Smooth muscle cell (in vitro differentiated cells): ENCODE measurements around the gene THSD4. TPM values are rescaled to one million over a fixed set of nuclear protein-coding genes. Genes with fewer than 3 reads are reported as not detected.

Source experiments
- DNase-seq: peaks from one replicate; lab custom pipeline; 2025; ENCODE audit not compliant: unreplicated experiment; lab: John Stamatoyannopoulos, UW
- H2AFZ ChIP-seq: fragments of 200-600 bp; sonication (generic); 2 replicates; pipeline ENCODE4 v1.6.0; 2016; ENCODE audit warnings: antibody characterized with exemption, low read depth, mild to moderate bottlenecking
- H3F3A ChIP-seq: fragments of 200-600 bp; sonication (generic); 2 replicates; pipeline ENCODE4 v1.6.0; 2017; ENCODE audit warnings: antibody characterized with exemption, low read depth
- H3K27ac ChIP-seq: fragments of 200-600 bp; sonication (generic); 2 replicates; pipeline ENCODE4 v1.5.1; 2016; ENCODE audit warnings: low read depth, mild to moderate bottlenecking
- H3K27me3 ChIP-seq: fragments of 200-600 bp; sonication (generic); 2 replicates; pipeline ENCODE4 v1.6.1; 2016; ENCODE audit warnings: low read depth, mild to moderate bottlenecking
- H3K36me3 ChIP-seq: fragments of 200-600 bp; sonication (generic); 2 replicates; pipeline ENCODE4 v1.5.1; 2016; ENCODE audit warnings: low read depth
- H3K4me1 ChIP-seq: fragments of 200-600 bp; sonication (generic); 2 replicates; pipeline ENCODE4 v1.5.1; 2016; ENCODE audit warnings: low read depth
- H3K4me2 ChIP-seq: fragments of 200-600 bp; sonication (generic); 2 replicates; pipeline ENCODE4 v1.6.0; 2016; ENCODE audit warnings: mild to moderate bottlenecking
- H3K4me3 ChIP-seq: fragments of 200-600 bp; sonication (generic); 2 replicates; pipeline ENCODE4 v1.5.1; 2016; ENCODE audit warnings: mild to moderate bottlenecking
- H3K79me2 ChIP-seq: fragments of 200-600 bp; sonication (generic); 2 replicates; pipeline ENCODE4 v1.6.0; 2016; ENCODE audit warnings: low read depth, mild to moderate bottlenecking
- H3K9ac ChIP-seq: fragments of 200-600 bp; sonication (generic); 2 replicates; pipeline ENCODE4 v1.6.0; 2016; ENCODE audit warnings: low read depth
- H3K9me3 ChIP-seq: fragments of 200-600 bp; sonication (generic); replicated peaks from 2 replicates; pipeline ENCODE4 v1.5.1; 2016; ENCODE audit warnings: low read depth
- H4K20me1 ChIP-seq: fragments of 200-600 bp; sonication (generic); 2 replicates; pipeline ENCODE4 v1.6.0; 2016; ENCODE audit warnings: low read depth
- WGBS: methylation state at CpG from one replicate; pipeline ENCODE4 v1.1.7; 2016; ENCODE audit warnings: low lambda C conversion rate; 5-methylcytosine and 5-hydroxymethylcytosine counted together
- polyA plus RNA-seq: library from polyadenylated mRNA; unstranded; fragments of >200 nt; fragmentation: Nextera tagmentation; extraction: Ambion mirVana; gene quantifications from 2 replicates; pipeline ENCODE4 v1.2.1, GENCODE V29; 2016
- total RNA-seq: library from RNA; depleted of rRNA; stranded (reverse); fragments of >200 nt; gene quantifications from 2 replicates; pipeline ENCODE4 v1.2.3, GENCODE V29; 2014
- TF ChIP-seq, protein P1 (sequence below): fragments of 200-600 bp; sonication (generic); IDR thresholded peaks from 2 replicates; pipeline ENCODE4 v1.5.1; 2017; ENCODE audit warnings: borderline replicate concordance, mild to moderate bottlenecking, antibody characterized with exemption; ENCODE audit not compliant: insufficient read depth, poor library complexity, severe bottlenecking

THSD4 gene
- total and polyA plus RNA-seq, 2 experiments from 2014 or later: 2.5 to 4.1 TPM

DNA sequence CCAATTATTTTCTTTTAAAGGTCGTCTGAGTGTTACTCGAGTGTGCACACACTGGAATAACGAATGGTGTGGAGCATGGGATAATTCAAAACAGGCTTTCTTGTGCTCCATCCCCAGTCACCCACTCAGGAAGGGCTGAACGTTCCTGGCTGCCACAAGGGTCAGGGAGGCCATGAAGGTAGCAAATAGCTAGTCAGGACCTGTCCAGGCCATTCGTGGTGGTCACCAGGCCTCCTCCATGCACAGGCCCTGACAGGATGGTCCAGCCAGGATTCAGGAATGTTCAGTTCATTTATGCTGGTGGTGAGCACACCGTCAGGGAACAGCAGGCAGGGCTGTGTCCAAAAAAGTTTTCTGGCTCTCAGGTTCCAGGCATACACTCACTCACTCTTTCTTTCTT is 683.4 kb downstream of the THSD4 start:
- H3K4me3 ChIP-seq: no peak overlapping the region
- H4K20me1 ChIP-seq: no peaks in the 10 kb centered on the region
- H3F3A ChIP-seq: no peaks in the 10 kb centered on the region
- DNase-seq: no peak
- H3K79me2 ChIP-seq: no peaks in the 10 kb centered on the region
- no peaks in the 10 kb centered on the region for H3K4me1 ChIP-seq
- H3K27me3 ChIP-seq: no peaks in the 10 kb centered on the region
- H3K27ac ChIP-seq: no peak overlapping the region
- H3K9me3 ChIP-seq: no peaks in the 10 kb centered on the region
- no peak overlapping the region for H2AFZ ChIP-seq
- no peak overlapping the region for H3K4me2 ChIP-seq
- no peak overlapping the region for H3K9ac ChIP-seq
- H3K36me3 ChIP-seq: no peaks in the 10 kb centered on the region
- TF ChIP-seq, protein P1, sequence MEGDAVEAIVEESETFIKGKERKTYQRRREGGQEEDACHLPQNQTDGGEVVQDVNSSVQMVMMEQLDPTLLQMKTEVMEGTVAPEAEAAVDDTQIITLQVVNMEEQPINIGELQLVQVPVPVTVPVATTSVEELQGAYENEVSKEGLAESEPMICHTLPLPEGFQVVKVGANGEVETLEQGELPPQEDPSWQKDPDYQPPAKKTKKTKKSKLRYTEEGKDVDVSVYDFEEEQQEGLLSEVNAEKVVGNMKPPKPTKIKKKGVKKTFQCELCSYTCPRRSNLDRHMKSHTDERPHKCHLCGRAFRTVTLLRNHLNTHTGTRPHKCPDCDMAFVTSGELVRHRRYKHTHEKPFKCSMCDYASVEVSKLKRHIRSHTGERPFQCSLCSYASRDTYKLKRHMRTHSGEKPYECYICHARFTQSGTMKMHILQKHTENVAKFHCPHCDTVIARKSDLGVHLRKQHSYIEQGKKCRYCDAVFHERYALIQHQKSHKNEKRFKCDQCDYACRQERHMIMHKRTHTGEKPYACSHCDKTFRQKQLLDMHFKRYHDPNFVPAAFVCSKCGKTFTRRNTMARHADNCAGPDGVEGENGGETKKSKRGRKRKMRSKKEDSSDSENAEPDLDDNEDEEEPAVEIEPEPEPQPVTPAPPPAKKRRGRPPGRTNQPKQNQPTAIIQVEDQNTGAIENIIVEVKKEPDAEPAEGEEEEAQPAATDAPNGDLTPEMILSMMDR: no peak
- 83% methylated on average over 6 of the region's 6 CpGs for WGBS

DNA sequence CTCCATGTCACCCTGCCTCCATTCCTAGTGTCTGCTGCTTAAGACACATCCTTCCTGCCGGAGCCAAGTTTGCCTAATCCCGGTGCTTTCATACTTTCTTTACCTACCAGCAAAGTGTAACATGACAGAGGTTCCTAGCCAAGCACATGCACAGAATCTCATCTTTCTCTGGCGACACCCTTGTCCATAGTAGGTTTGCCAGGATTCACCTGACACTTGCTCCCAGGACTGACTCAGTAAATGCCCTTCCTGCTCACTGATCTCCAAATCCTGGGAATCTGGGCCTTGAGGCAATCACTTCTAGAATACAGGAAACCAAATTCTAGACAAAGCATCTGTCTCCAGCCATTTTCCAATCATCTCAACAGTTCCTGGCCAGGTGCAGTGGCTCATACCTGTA is 684.9 kb downstream of the THSD4 start:
- Histone ChIP-seq H3K36me3 (no peaks in the 10 kb centered on the region), H3F3A (no peaks in the 10 kb centered on the region), H3K27me3 (no peaks in the 10 kb centered on the region), H3K79me2 (no peaks in the 10 kb centered on the region), H3K4me3 (no peak overlapping the region), H3K4me1 (no peaks in the 10 kb centered on the region), H3K9me3 (no peaks in the 10 kb centered on the region), H4K20me1 (no peaks in the 10 kb centered on the region), H3K4me2 (no peak overlapping the region), H3K27ac (no peak overlapping the region), H3K9ac (no peak overlapping the region), H2AFZ (no peak overlapping the region)
- DNase-seq: no peak
- 95% methylated on average over 3 of the region's 3 CpGs for WGBS
- TF ChIP-seq, protein P1: no peak

DNA sequence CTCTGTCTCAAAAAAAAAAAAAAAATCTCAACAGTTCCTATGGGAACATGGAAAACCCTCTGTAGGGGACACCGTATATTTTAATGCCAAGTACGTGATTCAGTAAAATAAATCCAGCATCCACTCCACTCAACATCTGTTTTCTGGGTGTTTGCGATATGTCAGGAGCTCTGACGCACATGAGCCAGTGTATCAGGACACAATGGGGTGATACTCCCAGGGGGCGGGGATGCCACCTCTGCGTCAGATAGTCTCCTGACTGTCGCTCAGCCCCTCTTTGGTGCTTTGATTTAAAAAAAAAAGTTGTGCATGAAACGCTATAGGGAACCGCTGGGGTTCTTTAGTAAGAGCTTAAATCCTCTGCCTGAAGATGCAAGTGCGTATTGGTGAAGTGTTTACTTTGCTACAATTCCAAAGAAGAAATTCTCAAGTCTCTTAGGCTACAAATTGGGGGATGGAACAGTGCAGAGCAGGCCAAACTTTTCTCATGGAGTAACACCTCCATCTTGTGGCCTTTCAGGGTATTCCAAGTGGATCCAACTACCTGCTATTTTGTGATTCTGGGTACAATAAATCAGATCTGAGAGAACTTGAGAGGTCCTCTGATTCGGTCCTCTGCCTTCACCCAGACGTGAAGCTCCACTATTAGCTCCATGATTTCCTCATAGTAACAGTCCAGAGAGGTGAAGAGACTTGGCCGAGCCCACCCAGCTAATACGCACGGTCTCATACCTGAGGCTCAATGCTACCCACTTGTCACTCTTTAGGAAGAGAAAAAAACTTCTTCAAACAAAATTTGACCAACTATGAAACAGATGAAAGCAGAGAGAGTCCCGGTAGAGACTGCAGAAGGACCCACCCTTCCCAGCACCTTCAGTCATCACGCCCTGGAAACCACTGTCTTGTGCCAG is 685.8 kb downstream of the THSD4 start:
- H3K9me3 ChIP-seq: no peaks in the 10 kb centered on the region
- no peak overlapping the region for H2AFZ ChIP-seq
- H4K20me1 ChIP-seq: no peaks in the 10 kb centered on the region
- H3K4me1 ChIP-seq: peaks cover under 1% of the 10 kb centered on the region
- WGBS: 62% methylated on average over 17 of the region's 17 CpGs
- H3K27me3 ChIP-seq: no peaks in the 10 kb centered on the region
- no peaks in the 10 kb centered on the region for H3K36me3 ChIP-seq
- TF ChIP-seq, protein P1: peak; percentile 79
- no peak overlapping the region for H3K4me2 ChIP-seq
- no peak for DNase-seq
- H3K4me3 ChIP-seq: no peak overlapping the region
- H3K27ac ChIP-seq: no peak overlapping the region
- H3K79me2 ChIP-seq: no peaks in the 10 kb centered on the region
- no peak overlapping the region for H3K9ac ChIP-seq
- no peaks in the 10 kb centered on the region for H3F3A ChIP-seq
